Left ventricle myocardium inferior (tissue), 1 donor: Measurements from ENCODE around the gene CASP10. TPM values are rescaled to one million over a fixed set of nuclear protein-coding genes. Genes with fewer than 3 reads are reported as not detected.

ENCODE experiments used
- DNase-seq: peaks from one replicate; pipeline ENCODE4 v3.0.0-alpha.2; 2020
- H3K27ac ChIP-seq: fragments of 200-600 bp; replicated peaks from 2 replicates; pipeline ENCODE4 v1.8.0; 2021
- H3K27me3 ChIP-seq: fragments of 200-600 bp; 2 replicates; pipeline ENCODE4 v1.8.0; 2021; ENCODE audit warnings: low read depth
- H3K36me3 ChIP-seq: fragments of 200-600 bp; 2 replicates; pipeline ENCODE4 v1.8.0; 2021
- H3K4me1 ChIP-seq: fragments of 200-600 bp; 2 replicates; pipeline ENCODE4 v1.8.0; 2021
- H3K4me3 ChIP-seq: fragments of 200-600 bp; 2 replicates; pipeline ENCODE4 v1.8.0; 2021; ENCODE audit warnings: mild to moderate bottlenecking, moderate library complexity
- H3K9me3 ChIP-seq: fragments of 200-600 bp; replicated peaks from 2 replicates; pipeline ENCODE4 v1.8.0; 2021
- CTCF ChIP-seq: fragments of 200-600 bp; IDR thresholded peaks from 2 replicates; pipeline ENCODE4 v1.8.0; 2021; ENCODE audit warnings: antibody characterized with exemption, mild to moderate bottlenecking, borderline replicate concordance
- intact Hi-C: fragments of 100-400 bp; cut with micrococcal nuclease; formaldehyde crosslinking; loops from one replicate; pipeline ENCODE4 v1.11.0; 2022
- total RNA-seq: library from RNA; stranded (reverse); fragmentation: NEBNext Ultra II Directional; extraction: Animal tissue kit (Norgen Biotek cat#: 25700); gene quantifications from one replicate; pipeline ENCODE4 v1.2.1, GENCODE V29; 2021
- donor health status: DM: no; HTN: yes; CAD: no; lungs with severe emphysema.

CASP10 gene
- total RNA-seq, 1 donor from 2014 or later, result 5.4 TPM

GRCh38 chr2:201152999-201153815 is 29.7 kb upstream of the CASP10 start:
- H3K27me3 ChIP-seq, result no peaks in the 10 kb centered on the region
- TF ChIP-seq CTCF, result no peak
- peaks cover 81% of the 10 kb centered on the region for H3K4me1 ChIP-seq
- H3K4me3 ChIP-seq, result no peak overlapping the region
- DNase-seq, result no peak
- no peaks in the 10 kb centered on the region for H3K9me3 ChIP-seq
- H3K36me3 ChIP-seq, result peaks cover 90% of the 10 kb centered on the region
- intact Hi-C loops, result no loop called here
- peak overlapping the region; percentile 79 for H3K27ac ChIP-seq

GRCh38 chr2:201154615-201155399 is 28.1 kb upstream of the CASP10 start:
- no peaks in the 10 kb centered on the region for H3K9me3 ChIP-seq
- H3K4me1 ChIP-seq, result peaks cover 81% of the 10 kb centered on the region
- TF ChIP-seq CTCF, result no peak
- H3K27me3 ChIP-seq, result no peaks in the 10 kb centered on the region
- intact Hi-C loops, result no loop called here
- DNase-seq, result no peak
- no peak overlapping the region for H3K4me3 ChIP-seq
- H3K27ac ChIP-seq, result peak overlapping the region; percentile 79
- H3K36me3 ChIP-seq, result peaks cover 96% of the 10 kb centered on the region

GRCh38 chr2:201156036-201156435 is 26.9 kb upstream of the CASP10 start:
- Histone ChIP-seq H3K36me3 (peaks cover 97% of the 10 kb centered on the region), H3K9me3 (no peaks in the 10 kb centered on the region), H3K4me3 (no peak overlapping the region), H3K27ac (peak overlapping the region; percentile 79), H3K4me1 (peaks cover 76% of the 10 kb centered on the region), H3K27me3 (no peaks in the 10 kb centered on the region)
- TF ChIP-seq CTCF, result no peak
- intact Hi-C loops, result no loop called here
- no peak for DNase-seq

- no peak for DNase-seq
- peak overlapping the region; percentile 79 for H3K27ac ChIP-seq
- TF ChIP-seq CTCF, result no peak
- no peaks in the 10 kb centered on the region for H3K27me3 ChIP-seq
- H3K9me3 ChIP-seq, result no peaks in the 10 kb centered on the region
- H3K4me3 ChIP-seq, result no peak overlapping the region
- H3K36me3 ChIP-seq, result peaks cover 99% of the 10 kb centered on the region
- intact Hi-C loops, result no loop called here
- H3K4me1 ChIP-seq, result peaks cover 70% of the 10 kb centered on the region
Measured at GRCh38 chr2:201156640-201157039, 26.3 kb upstream of the CASP10 start.

GRCh38 chr2:201157694-201158093 is 25.2 kb upstream of the CASP10 start:
- intact Hi-C loops, result no loop called here
- H3K27me3 ChIP-seq, result no peaks in the 10 kb centered on the region
- H3K27ac ChIP-seq, result peak overlapping the region; percentile 79
- no peaks in the 10 kb centered on the region for H3K9me3 ChIP-seq
- H3K4me1 ChIP-seq, result peaks cover 70% of the 10 kb centered on the region
- peaks cover 99% of the 10 kb centered on the region for H3K36me3 ChIP-seq
- H3K4me3 ChIP-seq, result peak overlapping the region; percentile 10
- no peak for TF ChIP-seq CTCF
- DNase-seq, result no peak
